ENCODE measurements around the gene RSPH10B.
"Not testable (repeated sequence)": the region's sequence is repeated elsewhere in the genome, so short reads cannot be mapped to it uniquely, and the experiment has no call there.

The RSPH10B gene

DNA sequence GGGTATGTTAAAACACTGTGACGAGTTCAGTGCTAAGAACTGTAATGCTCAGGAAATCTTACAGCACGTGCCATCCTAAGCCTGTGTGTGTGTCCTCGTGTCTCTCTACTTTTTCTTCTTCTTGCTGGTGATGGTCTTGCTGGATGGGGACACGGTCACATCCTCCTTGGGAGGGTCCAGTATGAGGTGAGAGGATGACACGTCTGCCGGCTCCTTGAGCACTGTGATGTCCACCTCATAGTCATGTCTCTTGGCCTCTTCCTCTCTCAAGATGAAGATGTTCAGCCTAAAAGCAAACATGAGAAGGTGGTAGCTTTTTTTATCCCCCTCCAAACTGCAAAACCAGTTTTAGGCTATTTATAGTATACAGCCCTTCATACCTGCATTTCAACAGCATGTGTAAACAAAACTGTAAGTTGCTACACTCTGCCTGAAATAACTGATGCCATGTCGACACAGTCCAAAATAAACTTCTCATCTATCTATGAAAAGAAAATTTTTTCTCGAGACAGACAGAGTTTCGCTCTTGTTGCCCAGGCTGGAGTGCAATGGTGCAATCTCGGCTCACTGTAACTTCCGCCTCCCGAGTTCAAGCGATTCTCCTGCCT is 44.1 kb downstream of the RSPH10B start:
- not testable (repeated sequence) for DNase-seq

DNA sequence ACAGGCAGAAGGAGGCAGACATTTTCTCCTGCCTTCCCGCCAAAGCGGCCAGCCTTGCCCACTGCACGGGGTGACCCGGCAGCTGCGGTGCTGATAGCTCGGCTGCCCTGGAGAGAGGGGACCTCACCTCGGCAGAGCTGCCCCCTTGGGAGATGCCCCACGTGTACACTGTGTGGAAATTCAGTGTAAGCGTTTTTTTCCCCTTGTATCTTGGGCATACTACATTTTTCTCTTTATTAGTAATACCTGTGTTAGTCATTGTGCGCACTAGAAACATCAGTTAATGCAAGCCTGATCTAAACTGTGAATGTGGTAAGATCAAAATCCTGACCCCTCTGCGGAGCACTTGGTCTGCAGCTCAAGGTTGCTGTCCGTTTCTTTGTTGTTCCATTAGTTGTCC is 45.9 kb downstream of the RSPH10B start:
- not testable (repeated sequence) for DNase-seq

DNA sequence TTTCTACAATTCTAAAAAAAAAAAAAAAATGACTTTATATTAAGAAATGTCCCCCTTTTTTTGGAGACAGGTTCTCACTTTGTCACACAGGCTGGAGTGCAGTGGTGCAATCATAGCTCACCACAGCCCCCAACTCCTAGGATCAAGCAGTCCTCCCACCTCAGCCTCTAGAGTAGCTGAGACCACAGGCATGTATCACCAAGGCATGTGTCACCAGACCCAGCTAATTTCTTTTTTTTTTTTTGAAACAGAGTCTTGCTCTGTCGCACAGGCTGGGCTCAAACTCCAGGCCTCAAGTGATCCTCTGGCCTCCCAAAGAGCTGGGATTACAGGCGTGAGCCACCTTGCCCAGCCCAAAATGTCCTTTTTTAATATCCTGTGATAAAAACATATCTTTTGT is 46.3 kb downstream of the RSPH10B start:
- not testable (repeated sequence) for DNase-seq

DNA sequence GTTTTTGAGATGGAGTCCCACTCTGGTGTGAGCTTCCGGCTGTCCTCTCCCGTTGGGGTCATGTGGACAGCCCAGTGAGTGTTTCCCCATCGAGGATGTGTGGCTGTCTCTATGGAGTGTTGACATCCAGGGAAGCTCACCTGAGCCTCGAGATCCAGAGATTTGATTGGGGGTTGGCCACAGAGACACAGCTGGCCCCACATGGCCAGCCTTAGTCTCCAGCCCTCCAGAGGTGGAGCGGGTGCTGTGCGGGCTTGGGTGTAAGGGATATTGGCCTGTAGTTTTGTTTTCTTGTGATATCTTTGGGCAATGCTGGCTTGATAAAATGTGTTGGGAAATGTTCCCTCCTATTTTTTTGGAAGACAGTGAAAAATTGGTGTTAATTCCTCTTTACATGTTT is 54.0 kb downstream of the RSPH10B start:
- DNase-seq: not testable (repeated sequence)

DNA sequence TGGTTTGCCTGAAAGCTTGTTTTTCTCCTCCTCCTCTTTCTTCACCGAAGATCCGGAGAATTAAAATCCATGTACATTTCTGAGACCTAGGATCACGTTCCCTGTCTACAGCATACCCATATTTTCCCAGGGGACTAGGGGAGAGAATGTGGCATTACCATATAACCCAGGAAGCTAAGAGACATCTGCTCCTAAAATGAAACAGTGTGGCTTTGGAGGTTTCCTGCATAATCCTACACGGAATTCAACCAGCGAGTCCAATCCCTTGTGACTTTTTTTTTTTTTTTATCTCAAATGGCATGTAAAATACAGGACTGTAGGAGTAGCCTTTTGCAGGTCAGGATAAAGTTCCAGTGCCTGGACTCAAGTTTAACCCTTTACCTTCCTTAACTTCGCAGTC is 61.7 kb downstream of the RSPH10B start:
- not testable (repeated sequence) for DNase-seq

DNA sequence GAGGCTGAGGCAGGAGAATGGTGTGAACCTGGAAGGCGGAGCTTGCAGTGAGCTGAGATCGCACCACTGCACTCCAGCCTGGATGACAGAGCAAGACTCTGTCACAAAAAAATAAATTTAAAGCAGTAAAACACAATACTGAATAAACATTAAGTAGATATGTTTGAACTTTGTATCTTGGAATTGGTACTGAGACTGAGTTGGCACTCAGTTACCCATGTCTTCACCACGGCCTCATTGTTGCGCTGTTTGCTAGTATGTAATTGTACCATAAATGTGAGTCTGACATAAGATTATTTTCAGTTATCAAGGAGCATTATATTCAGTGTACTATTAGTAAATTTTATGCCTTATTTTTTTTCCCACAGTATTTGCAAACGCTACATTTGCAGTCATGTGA is 65.8 kb downstream of the RSPH10B start:
- DNase-seq: not testable (repeated sequence)

DNA sequence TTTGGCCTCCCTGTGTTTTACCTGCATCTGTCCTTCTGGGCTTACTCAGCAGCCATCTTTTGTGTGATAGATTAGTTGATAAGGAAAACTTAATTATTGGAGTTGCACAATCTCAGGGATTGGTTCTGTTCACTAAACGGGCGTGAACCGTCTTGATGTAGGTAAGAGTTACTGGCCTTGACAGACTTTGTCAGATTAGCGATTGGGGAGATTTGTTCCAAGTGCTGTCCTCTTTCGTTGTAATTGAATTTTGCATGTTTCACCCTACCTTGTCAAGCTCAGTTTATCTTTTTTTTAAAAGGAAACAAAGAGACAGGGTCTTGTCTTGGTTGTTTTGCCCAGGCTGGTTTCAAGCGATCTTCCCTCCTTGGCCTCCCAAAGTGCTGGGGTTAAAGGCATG is 67.5 kb downstream of the RSPH10B start:
- not testable (repeated sequence) for DNase-seq

DNA sequence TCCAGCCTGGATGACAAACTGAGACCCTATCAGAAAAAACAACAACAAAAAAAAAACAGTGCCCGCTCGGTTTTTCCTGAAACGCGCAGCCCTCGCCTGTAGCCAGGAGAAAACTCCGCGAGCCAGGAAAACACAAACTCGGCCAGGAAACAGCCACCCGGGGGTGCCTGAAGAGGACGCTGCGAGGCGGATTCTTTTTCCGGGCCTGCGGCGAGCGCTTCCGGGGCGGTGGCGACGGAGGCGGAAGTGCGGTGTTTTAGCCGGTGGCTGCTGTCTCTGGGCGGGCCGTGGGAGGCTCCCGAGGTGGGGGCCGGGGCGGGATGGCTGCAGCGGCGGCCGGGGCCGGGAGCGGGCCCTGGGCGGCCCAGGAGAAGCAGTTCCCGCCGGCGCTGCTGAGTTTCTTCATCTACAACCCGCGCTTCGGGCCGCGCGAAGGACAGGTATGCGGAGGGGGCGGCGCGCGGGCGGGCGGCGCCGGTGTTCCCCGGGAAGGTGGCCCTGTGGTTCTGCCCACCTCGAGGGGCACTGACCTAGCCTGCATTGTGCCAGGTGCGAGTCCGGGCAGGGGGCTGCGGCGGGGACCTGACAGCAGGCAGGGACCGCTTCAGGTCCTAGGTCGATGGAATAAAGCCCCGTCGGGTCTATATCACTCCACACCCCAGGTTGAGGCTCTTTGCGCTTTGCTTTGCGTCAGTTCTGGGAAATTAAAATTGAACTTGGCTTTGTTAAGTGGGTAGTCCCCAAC is 71.8 kb downstream of the RSPH10B start, which contains the start of gene CCZ1:
Gene CCZ1 (plus strand): TSS at position 254 of the 745 bp plus-strand sequence. CDS start 67 bp downstream, at position 321.
- peak; percentile 77 for DNase-seq

DNA sequence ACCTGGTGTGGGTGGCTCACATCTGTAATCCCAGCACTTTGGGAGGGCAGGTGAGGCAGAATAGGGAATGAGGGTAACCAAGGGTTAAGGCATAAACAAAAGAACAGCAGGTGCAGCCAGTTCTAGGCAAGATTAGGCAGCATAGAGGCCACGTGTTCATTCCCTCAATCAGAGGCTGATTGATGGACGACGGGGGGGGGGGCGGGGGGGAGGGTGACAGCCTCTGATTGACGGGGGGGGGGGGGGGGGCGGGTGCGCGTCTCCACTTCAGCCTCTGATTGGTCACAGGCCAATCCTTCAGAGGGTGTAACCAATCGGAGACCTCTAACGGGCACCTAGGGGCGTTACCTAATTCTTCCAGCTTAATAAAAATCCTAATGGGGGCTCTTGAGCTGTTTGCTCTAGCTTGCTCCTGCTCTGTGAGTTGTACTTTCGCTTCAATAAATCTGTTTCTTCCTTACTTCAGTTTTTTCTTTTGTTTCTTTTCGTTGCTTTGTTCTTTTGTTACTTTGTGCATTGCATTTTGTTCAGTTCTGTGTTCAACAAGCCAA is 73.0 kb downstream of the RSPH10B start:
- DNase-seq: not testable (repeated sequence)

DNA sequence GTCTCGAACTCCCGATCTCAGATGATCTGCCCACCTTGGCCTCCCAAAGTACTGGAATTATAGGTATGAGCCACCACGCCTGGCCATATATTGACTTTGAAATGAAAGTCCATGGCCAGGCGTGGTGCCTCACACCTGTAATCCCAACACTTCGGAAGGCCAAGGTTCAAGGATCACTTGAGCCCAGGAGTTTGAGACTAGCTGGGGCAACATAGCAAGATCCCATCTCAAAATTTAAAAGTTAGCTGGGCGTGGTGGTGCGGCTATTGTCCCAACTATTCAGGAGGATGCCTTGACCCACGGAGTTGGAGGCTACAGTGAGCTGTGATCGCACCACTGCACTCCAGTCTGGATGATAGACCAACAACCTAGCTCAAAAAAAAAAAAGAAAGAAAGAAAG is 78.0 kb downstream of the RSPH10B start:
- DNase-seq: no peak

DNA sequence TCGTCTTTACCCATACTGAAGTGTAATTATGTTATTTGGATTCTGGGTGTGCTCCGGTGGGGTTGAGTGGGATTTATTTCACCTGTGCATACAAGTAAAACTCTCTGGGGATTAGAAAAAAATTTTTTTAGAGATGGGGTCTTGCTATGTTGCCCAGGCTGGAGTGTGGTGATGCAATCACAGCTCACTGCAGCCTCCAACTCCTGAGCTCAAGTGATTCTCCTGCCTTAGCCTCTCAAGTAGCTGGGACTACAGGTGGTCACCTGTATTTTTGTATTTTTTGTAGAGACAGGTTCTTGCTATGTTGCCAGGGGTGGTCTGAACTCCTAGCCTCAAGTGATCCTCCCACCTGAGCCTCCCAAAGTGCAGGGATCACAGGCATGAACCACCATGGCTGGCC is 80.2 kb downstream of the RSPH10B start:
- DNase-seq: not testable (repeated sequence)

DNA sequence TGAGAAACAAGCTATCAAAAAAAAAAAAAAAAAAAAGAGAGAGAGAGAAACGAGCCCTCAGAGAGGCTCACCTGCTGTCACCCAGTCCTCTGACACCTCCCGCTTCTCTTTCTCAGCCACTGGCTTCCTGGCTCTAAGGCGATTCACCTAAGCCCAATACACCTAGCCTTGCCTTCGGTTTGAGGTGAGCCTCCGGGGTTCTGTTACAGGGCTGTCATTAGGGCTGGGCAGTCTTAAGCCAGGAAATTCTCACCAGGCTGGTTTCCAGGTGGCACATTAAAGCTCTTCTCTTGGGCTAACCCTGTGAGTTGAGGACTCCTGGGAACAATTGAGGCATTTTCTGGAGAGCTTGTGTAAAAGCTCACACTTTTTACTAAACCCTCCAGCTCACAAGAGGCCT is 82.5 kb downstream of the RSPH10B start:
- DNase-seq: not testable (repeated sequence)

DNA sequence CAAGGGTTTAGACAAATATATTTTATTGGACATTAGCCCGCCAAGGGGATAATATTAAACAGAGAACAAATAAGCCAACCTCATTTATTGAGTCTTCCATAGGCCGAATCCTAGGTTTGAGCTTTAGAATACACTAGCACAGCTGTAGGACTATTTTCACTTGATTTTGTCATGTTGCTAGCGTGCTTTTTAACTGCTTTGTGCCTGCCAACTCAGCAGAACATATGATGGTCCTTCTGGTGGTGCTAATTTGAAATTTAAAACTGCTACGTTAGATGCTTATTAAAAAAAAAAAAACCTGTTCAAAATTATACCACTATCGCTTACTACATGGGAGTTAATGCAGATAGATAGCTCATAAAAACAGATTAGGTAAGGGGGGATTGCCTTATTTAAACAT is 86.1 kb downstream of the RSPH10B start:
- DNase-seq: not testable (repeated sequence)

DNA sequence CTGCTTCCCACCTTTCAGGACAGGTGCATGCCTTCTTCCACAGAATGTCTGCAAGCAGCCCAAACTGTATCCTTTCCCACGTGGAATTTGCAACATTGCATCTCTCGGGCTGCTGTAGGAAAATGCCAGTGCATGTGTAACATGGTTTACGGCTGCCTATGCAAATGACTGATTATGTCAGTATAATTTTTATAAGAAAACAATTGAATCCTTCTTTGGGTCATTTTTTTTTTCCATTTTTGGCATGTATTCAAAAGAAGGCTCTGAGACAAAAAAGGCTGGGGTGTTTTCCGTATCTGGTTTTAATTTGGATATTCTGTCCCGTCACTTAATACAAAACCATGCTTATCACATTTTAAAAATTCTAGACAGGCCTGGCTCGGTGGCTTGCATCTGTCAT is 90.4 kb downstream of the RSPH10B start:
- not testable (repeated sequence) for DNase-seq

DNA sequence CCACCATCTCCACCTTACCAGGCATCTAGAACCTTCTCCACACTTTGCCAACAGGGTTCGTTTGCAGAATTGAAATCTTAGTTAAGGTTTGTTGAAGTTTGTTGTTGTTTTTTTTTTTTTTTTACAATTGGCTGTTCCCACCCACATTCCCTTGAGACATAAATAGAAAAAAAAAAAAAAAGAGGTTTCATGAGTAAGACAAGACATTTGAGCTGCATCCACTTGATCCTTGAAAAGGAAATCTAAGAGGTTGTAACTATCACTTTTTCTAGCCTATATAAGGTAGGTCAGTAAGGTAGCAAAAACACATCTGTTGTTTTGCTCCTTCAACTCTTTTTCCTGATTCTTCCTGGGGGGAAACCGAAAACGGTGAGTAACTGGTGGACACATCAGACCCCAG is 90.9 kb downstream of the RSPH10B start:
- DNase-seq: not testable (repeated sequence)
